Myometrial cell (primary cell): ENCODE data around the gene COL10A1. TPM values are rescaled to one million over a fixed set of nuclear protein-coding genes. Genes with fewer than 3 reads are reported as not detected.

Experiments used
- total RNA-seq: library from RNA; depleted of rRNA; stranded (reverse); fragments of >200 nt; gene quantifications from 2 replicates; pipeline ENCODE4 v1.2.3, GENCODE V29; 2015

The COL10A1 gene
- total RNA-seq, result 0.29 TPM in 1 of 2 replicates, not detected in the other

DNA sequence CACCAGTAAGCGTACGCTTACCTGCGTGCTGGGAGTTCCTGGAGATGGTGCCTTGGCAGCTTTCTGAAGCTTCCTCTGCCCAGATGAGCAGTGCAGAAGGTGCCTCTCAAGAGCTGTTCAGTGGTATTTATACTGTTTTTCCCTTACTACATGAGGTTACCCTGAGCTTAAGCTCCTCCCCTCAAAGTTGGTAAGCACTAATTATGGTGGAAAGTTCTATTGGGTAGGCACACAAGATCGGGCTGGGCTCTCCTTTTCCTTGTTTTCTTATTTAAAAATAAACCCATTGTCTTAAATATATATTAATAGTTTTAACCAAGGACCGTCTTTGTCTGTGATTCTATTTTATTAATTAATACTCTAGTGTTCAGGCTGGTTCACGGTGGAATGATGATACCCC, at the start of gene COL10A1:
COL10A1 (minus strand) TSS at position 101 of the 400 bp plus-strand sequence. CDS start 640 bp downstream, outside the sequence.

DNA sequence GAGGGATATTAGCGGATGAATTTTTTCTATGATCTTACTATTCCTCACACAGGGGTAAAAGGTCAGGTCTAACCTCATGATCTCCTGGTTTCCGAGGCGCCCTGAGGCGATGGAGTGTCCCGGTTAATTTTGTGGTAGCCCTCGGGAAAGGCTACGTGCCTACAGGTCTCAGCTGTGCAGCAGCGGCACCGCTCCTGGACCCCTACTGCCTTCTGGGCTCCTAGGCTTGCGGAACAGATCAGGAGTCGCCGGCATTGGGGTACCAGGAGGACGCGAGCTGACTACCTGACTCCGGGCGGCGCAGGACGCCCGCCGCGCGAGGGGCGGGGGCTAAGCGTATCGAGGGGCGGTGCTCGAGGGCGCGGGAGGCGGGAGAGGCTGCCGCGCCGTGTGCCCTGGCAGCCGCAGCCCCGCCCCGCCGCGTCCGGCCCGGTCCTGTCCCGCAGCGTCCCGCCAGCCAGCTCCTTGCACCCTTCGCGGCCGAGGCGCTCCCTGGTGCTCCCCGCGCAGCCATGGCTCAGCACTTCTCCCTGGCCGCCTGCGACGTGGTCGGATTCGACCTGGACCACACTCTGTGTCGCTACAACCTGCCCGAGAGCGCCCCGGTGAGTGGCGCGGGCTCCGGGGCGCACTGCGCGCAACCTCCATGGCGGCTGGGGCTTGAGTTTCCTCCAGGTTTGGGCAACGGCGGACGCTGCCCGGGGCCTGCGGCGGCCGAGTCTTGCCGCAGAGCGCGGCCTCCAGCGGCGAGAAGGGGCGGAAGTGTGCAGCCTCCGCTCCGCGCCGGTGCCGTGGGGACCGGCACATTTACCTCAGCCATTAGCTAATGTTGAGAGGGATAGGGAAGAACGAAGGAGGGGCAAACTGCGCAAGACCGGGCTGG, 25.3 kb downstream of the COL10A1 start, which contains the start of gene NT5DC1:
NT5DC1 (plus strand) TSS at position 435 of the 883 bp plus-strand sequence; CDS start at position 513, 78 bp downstream.

Other genes starting within 250 kb of the COL10A1 start
- 0.18 and 0.29 TPM in 2 replicates for gene FRK, start 65.2 kb downstream of the COL10A1 start, total RNA-seq
- gene NT5DC1, start 25.3 kb downstream of the COL10A1 start, total RNA-seq, result 7.8 and 16.0 TPM in 2 replicates
- gene TSPYL4, start 127.9 kb upstream of the COL10A1 start, total RNA-seq, result 11.7 and 13.8 TPM in 2 replicates
- 68.3 and 84.4 TPM in 2 replicates for gene TSPYL1, start 153.8 kb upstream of the COL10A1 start, total RNA-seq
- gene DSE, start 244.8 kb upstream of the COL10A1 start, total RNA-seq, result 47.5 and 51.6 TPM in 2 replicates